Kidney tubule cell (primary cell): ENCODE measurements around the gene SCOC.

Source experiments
- DNase-seq: peaks from one replicate; pipeline ENCODE4 v3.0.0-alpha.2; 2018; ENCODE audit warnings: low spot score

The SCOC gene

DNA sequence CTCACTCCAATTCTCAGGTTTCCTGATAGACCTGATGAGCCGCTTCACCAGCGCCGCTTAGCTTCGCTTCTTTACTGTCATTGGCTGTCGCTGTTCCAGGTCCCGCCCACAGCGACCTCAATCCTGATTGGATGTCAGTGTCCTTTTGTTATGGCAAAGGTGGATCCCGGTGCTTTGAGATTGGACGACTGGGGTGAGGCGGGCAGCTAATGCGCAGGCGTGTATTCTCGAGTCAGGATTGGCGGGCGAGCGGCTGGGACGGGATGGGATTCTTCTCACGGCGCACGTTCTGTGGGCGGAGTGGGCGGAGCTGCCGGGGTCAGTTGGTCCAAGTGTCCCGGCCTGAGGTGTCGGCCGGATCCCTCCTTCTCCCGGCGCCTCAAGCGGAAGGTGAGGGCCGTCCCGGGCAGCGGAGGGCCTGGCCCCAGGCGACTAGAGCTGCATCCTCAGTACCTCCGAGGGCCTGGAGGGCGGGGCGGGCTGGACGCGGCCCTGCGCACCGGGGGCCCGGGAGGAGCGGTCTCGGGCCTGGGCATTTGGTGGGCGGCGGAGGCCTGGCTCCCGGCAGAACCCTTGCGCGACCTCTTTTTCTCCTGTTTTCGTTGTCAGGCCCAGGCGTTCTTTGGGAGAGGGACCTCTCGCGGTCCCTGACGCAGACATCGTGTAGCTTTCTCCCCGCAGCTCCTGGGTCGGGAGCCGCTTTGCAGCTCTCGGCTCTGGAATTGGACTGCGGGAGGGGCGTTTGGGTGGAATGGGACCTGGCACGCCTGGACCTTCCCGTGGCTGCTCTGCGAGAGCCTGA lies at the start of gene SCOC:
TSS of gene SCOC (plus strand) at position 319 of the 802 bp plus-strand sequence. CDS start 5,525 bp downstream, outside the sequence.
- peak; percentile 100 for DNase-seq

GRCh38 chr4:140326395-140326993 lies 47.0 kb upstream of the SCOC start:
- peak; percentile 52 for DNase-seq

DNA sequence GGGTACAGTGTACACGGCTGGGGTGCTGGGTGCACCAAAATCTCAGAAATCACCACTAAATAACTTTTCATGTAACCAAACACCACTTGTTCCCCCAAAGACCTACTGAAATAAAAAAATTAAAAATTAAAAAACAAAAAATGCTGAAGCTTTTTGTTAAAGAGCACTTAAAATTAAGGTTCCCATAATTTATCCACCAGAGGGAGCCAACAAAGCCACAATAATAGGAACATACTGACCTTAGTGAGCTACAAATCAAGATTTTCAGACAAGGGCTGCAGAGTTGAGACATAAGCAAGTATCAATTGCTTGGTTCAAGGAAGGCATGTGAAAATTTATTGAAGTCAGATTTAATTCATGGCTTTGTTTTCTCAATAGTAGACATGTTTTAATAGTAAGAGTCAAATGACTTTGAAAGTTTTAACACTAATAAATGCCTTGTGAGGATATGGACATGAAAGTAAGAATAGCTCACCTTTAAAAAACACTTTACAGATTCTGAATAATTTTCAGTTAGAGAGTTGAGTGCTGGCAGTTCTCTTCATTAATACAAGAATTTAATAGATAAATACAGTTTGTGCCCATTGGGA lies 43.0 kb upstream of the SCOC start:
- peak; percentile 46 for DNase-seq

GRCh38 chr4:140331245-140331644 lies 42.2 kb upstream of the SCOC start:
- DNase-seq, result no peak

- DNase-seq, result no peak
Observed at GRCh38 chr4:140331876-140332275, 41.6 kb upstream of the SCOC start.

DNA sequence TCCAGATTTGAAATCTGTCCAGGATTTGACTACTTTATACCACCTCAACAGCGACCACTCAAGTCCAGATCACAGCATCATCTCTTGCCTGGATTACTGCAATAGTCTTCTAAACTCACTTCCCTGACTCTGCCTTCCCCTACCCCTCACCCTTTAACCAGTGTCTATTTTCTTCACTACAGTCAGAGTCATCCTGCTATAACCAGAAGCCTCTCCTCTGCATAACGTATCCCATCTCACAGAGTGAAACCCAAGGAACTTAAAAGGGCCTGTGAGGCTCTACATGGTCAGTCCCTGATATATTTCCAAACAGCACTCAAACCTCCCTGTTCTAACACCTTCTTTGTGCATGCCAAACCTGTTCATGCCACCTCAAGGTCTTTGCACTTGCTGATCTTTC lies 40.7 kb upstream of the SCOC start:
- no peak for DNase-seq

GRCh38 chr4:140333523-140333922 lies 39.9 kb upstream of the SCOC start:
- DNase-seq, result no peak

DNA sequence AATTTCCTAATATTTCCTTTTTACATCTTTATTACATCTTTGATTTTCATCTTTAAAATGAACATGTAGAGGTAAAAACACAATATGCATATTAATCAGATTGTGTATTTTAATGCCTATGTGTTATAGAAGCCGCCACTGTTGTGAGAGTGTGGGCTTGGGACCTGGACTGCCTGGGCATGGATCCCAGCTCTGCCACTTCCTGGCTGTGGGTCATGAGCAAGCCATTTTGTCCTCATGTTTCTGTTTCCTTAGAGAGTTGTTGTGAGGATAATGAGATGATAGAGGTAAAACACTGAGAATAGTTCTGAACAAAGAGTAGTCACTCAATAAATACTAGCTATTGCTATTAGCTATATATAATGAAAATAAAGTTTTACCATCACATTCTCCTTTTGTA lies 38.4 kb upstream of the SCOC start:
- DNase-seq, result no peak

- DNase-seq, result no peak
Observed at GRCh38 chr4:140336730-140337129, 36.7 kb upstream of the SCOC start.

DNA sequence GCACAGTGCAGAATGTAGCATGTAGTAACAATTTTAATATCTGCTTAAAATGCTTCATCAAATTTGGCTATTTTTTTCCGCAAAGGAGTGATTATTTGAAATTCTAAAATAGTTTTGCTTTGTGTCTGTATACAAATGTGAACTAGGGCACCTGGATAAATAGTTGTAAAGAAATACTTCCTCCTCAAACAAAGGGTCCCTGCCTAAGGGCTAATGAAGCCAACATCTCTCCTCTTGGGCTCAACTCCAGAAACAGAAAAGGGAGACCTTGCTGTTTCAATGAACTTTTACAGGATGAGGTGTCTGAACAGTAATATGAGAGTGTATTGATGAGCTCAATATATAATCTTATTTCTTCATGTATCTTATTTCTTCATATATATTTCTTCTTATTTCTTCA lies 30.8 kb upstream of the SCOC start:
- DNase-seq, result no peak

- peak; percentile 99 for DNase-seq
Observed at GRCh38 chr4:140343303-140343702, 30.1 kb upstream of the SCOC start.

DNA sequence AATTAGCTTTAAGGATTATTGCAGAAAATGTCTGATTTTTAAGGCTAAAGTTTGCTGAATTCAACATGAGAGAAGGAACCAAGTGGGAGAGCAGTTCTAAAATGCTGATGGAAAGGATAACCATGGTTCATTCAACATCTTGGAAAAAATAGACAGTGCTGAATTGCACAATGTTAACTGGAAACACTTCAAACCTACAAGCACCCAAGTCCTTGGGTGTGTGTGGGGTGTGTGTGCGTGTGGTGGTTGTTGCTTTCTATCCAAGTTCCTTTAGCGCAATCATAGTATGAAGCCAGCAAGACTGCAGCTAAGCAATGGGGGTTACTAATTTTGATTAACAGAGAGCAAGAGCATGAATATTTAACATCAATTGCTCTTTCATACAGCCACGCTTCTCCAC lies 29.3 kb upstream of the SCOC start:
- DNase-seq, result peak; percentile 22

GRCh38 chr4:140344621-140345020 lies 28.8 kb upstream of the SCOC start:
- DNase-seq, result peak; percentile 77

DNA sequence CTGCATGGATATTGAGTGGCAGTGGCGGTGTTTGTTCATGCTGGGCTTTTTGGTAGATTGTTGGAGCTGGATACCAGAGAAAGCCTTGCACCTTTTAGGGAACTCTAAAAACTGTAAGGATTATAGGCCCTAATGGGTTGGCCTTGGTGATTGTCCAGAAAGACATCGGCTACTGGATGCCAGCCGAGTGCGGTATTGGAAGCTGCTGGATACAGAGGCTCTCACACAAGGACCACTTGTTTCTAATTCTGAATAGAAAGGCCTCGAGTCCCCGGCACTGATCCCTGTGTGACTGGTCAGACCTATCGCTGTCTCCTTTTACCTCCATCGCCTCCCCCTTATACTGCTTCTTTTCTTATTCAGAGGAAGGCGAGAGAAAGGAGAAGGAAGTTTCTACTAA lies 27.3 kb upstream of the SCOC start:
- DNase-seq, result no peak

GRCh38 chr4:140349816-140350215 lies 23.6 kb upstream of the SCOC start:
- DNase-seq, result no peak

DNA sequence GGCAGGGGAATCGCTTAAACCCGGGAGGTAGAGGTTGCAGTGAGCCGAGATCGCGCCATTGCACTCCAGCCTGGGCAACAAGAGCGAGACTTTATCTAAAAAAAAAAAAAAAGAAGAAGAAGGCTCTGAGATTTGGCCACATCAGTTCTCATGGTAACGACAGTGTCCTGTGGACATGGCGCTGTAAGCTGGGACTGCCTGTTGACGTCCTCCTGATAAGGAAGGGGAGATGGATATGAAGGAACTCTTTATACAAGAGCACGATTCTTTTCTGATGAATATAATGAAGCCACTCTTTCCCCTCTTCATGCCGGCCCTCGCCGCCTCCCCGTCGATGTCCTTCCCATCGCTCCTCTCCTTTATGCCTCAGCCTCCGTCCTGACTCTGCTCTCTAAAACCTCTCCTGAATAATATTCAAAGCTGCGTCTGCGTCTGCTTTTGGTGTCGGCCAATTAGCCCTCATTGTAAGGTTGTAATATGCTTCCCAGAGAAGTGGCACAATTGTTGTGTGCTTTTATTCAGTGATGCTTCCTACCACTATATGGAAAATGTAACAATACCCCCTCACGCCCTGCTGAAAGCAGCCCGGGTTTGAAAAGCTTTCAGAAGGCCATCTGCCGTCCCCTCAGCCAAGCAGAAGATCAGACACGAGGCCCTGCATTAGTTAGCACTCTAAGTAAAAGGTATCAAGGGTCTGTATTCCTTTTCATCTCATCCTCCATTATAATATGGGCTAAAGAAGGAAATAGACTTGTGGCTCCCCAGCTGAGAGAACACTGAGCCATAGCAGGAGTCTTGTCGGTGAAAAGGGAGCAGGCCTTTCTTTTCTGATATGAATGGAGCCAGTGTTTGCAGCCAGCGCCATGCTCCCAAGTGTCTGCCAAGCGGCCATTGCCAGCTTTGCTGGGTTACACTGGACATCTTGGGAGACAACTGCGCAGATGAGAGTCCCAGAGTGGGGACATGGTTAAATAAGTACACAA lies 22.1 kb upstream of the SCOC start:
- no peak for DNase-seq

GRCh38 chr4:140353786-140354185 lies 19.7 kb upstream of the SCOC start:
- DNase-seq, result no peak

DNA sequence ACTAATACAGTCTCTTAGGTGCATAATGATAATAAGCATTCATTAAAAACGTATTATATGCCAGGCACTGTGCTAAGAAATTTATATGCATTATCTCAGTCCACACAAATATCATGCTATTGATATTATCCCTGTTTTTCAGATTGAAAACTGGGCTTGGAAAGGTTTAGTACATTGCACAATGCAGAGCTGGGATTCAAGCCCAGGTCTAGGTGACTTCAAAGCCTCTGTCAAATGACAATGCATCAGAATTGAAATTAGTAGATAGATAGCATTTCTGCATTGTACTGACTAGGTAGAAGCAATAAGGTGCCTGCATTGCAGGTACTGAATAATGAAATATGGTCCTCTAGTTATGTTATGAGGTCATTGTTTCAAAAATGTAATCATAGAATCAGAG lies 18.2 kb upstream of the SCOC start:
- DNase-seq, result no peak

DNA sequence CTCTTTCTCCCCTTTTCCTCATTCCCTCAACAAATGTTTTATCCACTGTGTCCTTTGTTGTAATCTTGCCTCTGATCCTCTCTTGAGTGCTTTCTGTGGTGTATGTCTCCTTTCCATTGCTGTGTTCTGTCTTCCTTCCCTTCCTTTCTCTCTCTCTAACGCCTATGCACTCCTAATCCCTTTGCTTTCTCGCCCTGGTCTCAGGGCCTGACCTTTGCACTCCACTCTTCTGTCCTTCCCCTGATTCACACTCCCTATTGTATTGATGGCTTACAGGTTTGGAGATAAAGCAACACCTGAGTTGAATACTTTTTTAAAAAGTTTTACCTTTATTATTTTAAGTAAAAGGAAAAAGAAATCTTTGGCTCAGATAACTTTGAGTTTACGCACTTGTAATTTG lies 15.6 kb upstream of the SCOC start:
- no peak for DNase-seq

DNA sequence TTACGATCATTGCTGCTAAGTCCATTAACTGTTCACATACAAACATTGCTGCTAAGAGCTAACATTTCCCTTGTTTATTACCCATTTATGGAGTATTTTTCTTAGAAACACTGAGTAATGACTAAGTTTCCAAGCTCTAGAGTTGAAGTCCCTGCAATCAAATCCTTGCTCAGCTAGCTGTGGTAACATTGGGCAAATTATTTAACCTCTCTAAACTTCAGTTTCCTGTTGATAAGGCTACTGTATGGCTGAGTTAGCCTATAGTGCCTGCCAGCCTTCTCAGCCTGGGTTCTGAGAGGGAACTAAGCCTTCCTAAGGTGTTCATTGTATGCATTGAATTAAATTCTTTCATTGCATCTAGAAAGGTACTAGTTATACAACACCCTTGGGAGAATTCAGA lies 15.2 kb upstream of the SCOC start:
- no peak for DNase-seq

GRCh38 chr4:140359562-140360427 lies 13.7 kb upstream of the SCOC start:
- peak; percentile 82 for DNase-seq
